NCI-H446 (cell line): ENCODE results near the gene AMPH.

ENCODE experiments used
- DNase-seq, 2 experiments: peaks; one replicate each; lab custom pipeline; 2025; lab: John Stamatoyannopoulos, UW

The AMPH gene

DNA sequence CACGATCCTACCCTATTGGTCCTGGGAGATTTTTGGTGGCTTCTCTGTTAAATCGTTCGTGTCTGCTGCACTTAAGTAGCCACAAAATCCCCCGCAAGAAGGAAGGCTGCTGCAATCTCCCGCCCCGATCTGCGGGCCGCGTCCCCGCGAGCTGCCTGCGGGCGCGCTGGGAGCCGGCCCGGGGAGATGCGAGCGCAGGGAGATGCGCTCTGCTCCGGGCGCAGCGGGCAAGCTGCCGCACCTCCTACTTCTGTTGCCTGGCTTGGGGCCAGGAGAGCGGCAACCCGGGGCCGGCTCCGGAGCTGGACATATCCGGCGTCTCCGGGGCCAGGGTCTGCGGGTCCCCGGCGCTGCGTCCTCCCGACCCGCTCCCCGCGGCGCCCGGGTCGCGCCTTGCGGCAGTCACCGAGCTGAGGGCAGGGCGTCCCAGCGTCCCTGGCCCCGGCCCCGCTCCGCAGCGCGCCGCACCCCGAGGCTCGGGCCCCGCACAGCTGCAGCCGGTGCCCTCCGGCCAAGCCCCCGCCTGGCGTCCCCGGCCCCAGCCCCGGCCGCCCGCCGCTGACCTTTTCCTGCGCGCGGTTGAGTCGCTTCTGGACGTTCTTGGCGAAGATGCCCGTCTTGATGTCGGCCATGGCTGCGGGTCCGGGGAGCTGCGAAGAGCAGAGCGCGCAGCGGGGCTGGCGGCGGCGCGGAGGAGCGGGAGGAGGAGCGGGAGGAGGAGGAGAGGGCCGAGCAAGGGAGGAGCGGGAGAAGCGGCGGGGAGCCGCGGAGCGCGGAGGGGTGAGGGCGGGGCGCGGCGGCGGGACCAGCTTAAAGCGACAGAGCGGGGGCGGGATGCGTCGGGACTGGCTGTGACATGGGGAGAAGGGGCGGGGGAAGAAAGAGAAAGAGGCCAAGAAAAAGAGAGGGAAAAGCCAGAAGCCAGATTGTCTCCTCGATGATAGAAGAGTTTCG lies at the start of gene AMPH:
AMPH (minus strand) TSS at position 654 of the 954 bp plus-strand sequence; CDS start at position 632, 22 bp downstream.
- peak; percentile 77 to 91 for DNase-seq

DNA sequence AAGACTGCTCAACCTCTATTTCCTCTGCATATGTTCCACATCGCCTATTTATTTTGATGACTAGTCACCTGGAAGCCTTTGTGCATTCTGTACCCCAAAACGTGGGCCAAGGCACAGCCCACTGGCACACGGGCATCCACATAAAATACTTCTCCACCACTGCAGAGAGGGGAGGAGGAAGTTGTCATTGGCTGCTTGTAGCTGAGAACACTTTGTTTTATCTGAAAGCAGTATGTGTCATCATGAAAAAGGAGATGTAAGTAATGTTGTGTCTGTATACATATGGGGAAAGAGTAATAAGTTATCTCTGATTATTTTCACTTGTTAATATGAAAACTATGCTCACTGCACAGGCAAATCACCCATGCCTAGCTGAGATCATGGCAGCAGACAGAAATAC lies 48.2 kb upstream of the AMPH start:
- DNase-seq, result no peak

DNA sequence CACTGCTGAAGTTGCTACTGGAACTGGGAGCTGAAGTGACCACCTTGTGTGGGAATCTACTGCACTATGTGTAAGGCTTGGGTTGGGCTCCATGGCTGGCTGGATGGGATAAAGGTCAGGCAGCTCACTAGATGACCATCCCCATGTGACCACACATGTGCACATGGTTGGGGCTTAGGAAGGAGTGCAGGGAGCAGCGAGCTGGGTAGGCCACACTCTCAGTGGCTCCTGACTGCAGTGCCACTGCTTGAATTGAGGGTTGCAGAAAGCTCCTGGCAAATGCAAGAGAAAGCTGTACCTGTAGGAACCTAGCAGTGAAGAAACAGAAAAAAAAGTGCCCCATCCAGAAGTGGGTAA lies 47.5 kb upstream of the AMPH start:
- DNase-seq, result no peak

DNA sequence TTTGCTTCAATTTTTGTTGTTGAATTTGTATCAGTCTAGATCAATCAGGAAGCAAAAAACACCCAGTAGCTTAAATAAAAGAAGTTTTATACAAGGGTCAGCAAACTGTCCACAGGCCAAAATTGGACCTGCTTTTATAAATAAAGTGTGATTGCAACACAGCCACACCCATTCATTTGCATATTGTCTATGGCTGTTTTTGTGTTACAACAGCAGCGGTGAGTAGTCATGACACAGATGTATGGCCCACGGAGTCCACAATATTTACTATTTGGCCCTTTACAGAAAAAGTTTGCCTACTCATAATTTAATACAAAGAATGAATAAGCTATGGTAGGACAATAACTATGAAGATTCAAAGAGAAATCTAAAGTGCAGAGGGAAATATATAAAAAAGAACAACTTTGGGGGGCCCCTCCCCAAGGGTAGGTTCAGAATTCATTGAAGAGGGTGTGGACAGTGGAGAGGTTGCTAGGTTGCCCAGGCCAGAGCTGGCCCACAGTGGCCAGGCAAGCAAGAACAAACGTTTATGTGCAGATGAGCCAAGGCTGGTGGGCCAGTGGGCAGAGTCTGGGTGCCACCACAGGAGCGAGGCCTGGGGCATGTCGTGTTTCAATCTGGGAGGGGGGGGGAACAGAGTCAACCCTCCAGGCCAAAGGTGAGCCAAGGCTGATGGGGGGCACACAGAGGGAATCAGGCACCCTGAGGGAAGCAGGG lies 47.0 kb upstream of the AMPH start:
- no peak for DNase-seq

DNA sequence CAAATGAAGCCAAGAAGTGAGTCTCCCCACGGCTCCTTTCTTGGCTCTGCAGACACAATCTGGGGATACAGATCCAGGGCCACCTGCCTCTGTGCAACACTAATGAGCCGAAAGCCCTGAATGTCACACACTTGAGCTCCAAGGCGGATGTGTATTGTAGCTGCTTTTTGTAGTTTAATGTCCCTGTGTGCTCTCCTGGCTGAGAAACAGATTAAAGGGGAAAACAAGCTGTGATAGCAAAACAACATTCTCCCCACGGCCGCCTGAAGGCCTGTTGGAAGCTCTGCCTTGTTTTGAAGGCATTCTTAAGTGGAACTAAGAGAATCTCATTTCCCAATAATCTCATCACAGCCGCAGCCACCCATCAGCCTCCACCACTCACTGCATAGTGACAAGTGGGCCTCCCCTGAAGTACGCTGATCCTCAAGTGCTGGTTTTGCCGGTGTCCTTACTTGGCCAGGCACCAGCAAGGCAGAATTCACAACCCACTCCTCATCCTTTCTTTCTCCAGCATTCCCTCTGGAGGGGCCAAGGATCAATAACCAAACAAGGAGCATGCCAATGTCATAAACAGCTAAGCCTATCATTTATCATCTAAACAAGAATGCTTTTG lies 44.4 kb upstream of the AMPH start:
- peak; percentile 31 to 78 for DNase-seq

DNA sequence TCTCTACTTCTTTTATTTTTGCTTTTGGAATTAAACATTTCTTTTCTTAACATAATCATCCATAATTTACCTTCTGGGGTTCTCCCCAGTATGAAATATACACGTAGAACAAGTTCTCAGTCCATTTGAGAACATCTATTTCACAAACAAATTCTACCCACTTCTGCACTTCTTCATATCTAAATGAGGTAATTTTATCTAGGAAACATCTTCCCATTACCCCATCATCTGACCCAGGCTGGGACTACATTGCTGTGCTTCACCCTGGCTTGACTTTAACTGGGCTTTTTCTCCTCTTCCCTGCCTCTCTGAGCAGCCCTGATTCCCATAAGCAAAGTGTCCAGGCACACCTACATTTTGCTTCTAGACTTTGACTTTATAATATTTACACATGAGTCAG lies 43.3 kb upstream of the AMPH start:
- no peak for DNase-seq

DNA sequence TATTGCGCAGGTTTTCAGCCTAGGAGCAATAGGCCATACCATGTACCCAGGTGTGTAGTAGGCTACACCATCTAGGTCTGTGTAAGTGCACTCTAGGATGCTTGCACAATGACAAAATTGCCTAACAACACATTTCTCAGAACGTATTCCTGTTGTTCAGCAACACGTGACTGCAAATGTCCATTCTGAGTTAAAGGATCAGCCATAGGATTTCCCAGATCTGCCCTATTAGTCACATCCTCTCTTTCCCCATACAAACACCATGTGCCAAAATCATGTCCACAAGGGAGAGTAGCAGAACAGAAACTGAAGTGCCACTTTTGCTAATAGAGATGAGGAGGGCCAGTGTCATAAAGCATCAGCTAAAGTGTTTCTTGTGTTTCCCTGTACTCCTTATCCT lies 42.6 kb upstream of the AMPH start:
- DNase-seq, result no peak

DNA sequence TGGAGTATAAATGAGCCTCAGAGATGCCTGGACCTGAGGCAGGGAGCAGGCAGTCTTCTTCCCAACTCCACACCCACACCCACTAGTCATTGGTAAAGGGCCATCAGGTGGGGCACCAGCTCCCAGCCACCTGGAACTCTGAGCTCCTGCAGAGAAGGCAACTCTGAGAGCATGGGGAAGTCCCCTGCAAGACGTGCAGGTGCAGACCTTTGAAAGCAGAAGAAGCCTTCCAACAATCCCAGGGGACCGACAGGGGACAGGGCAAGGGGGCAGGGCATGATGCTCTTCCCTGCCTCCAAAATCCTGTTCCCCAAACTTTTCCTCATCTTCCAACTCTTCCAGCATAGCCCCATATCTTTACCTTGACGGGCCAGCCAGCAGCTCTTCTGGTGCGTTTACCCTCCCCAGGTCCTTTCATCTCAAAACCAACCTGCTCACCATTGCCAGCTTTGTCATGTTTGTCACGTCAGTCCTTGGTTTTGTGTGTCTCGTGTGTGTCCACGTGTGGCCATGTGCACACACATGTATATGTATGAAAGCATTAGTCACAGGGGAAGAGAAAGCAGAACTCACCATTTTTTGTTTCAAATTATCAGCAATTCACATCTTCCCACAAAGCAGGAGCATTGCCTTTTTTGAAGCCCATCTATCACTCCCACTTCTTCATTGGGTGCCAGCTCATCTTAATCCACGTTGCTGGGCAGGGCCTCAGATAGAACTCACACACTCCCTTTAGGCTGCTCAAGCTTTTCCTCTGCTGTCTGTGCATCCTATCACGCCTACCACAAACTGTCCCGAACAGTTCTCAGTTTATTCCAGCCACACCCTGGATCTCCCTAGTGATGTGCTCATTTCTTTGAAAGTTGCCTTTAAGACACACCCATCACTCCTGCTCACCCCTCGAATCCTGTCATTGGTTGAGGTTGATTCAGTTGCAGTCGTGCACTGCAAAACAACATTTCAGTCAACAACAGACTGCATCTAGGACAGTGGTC lies 41.0 kb upstream of the AMPH start:
- DNase-seq, result no peak

DNA sequence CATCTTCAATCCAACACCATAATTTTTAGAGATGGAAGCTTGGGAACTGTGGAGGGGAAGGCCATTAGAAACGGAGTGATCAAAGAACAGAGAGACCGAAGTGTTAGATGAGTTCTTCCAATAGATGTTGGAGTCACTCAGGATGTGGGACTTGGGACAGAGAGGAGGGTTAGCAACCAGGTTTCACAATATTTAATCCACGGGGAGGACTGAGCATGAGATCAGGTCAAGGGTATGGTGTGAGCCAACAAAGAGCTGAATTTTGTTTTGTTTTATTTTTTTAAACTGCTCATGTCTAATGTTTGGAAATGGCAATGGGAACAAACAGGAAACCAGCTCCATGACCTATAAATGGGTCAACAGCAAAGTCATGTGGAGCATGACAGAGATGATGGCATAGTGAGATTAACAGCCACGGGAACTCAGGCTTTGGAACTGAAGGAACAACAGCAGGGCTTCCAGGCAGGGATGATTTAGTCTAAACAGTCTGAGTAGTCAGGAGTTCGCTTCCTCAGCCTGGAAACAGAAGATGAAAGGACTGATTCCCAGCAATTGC lies 38.9 kb upstream of the AMPH start:
- DNase-seq, result no peak

DNA sequence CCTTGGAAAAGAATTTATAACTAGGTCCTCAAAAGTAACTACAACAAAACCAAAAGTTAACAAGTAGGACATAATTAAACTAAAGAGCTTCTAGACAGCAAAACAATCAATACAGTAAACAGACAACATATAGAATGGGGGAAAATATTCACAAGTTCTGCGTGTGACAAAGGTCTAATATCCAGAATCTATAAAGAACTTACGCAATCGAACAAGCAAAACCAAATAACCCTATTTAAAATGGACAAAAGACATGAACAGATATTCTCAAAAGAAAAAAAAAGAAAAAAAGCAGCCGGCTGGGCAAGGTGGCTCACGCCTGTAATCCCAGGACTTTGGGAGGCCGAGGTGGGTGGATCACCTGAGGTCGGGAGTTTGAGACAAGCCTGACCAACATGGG lies 33.8 kb upstream of the AMPH start:
- DNase-seq, result no peak

DNA sequence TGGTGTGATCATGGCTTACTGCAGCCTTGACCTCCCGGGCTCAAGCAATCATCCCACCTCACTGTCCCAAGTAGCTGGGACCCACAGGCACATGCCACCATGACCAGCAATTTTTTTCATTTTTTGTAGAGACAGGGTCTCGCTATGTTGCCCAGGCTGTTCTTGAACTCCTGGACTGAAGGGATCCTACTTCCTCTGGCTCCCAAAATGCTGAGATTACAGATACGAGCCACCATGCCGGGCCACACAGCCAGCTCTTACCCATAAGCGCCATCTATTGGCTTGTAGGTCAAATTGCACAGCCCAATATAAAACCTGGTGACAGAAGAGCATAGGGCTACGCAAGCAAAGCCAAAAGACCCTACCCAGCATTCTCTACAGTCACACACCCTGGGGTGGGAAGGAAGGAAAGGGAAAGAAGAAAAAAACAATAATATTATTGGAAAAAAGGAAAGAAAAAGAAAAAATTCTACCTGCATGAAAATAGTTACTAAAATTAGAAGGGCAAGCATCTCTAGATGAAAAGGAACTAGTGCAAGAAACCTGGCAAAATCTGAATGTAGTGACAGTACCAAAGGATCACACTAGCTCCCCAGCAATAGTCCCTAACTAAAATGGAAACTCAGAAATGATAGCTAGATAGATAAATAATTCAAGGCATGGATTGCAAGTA lies 29.4 kb upstream of the AMPH start:
- DNase-seq, result peak; percentile 12 to 81

DNA sequence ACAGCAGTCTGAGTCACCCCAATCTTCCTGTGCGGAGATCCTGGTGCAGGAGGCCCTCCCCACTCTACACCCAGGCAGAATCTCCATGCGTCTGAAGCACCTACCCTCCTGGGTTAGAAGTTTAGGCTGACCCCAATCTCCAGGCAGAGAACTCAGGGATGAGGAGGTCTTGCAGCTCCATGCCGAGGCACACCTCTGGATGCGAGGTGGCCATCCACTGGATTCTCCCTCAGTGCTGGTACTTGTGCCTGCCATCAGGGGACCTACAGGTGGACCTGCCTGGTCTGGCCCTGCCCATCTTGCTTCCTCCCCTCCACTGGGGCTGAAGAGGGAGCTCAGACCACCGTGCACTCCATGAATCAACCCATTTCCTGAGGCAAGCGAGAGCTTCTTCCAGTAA lies 28.8 kb upstream of the AMPH start:
- no peak for DNase-seq

DNA sequence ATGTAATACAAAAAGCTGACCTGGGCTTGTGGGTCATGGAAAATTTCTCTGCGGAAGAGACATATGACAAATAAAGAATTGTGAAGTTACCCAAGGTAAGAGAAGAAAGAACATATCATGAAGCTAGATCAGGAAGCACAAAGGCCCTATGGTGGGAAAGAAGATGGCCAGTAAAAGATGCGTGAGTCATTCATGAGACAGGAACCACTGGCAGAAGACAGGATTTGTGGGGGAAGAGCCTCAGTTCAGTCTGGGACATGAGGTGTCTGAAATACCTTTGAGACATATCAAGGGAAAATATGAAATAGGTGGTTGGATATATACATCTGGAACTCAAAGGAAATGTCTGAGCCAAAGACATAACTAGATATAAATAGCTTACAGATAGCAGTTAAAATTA lies 27.7 kb upstream of the AMPH start:
- DNase-seq, result no peak

DNA sequence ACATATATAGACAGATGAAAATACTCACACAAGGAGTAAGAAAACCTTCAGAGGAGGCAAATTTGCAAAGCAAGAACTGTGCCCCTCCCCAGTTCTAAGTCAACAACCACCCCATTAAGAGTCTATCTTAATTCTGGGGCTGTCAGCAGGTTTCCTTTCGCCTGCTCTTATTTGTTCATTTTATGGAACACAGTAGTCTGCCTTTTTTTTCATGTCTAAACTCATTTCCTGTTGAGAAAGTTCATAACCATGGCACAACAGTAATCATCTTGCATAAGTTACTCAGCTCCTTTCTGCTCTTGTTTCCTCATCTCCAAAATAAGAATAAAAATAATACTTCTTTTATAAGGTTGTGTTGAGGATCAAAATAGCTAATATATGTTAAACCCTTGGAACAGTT lies 25.8 kb upstream of the AMPH start:
- no peak for DNase-seq

DNA sequence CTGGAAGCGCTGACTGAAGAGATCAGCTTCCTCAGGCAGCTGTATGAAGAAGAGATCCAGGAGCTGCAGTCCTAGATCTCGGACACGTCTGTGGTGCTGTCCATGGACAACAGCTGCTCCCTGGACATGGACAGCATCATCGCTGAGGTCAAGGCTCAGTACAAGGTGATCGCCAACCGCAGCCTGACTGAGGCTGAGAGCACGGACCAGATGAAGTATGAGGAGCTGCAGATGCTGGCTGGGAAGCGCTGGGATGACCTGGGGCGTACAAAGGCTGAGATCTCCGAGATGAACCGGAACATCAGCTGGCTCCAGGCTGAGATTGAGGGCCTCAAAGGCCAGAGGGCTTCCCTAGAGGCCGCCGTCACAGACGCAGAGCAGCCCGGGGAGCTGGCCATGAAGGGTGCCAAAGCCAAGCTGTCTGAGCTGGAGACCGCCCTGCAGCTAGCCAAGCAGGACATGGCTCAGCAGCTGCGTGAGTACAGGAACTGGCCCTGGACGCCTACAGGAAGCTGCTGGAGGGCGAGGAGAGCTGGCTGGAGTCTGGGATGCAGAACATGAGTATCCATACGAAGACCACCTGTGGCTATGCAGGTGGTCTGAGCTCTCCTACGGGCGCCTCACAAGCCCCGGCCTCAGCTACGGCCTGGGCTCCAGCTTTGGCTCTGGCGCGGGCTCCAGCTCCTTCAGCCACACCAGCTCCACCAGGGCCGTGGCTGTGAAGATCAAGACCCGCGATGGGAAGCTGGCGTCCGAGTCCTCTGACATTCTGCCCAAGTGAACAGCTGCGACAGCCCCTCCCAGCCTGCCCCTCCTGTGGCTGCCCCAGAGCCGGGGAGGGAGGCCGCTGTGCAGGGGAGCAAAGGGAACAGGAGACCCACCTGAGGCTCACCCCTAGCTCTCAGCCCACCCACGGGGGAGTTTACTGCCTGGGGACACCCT lies 24.9 kb upstream of the AMPH start:
- no peak for DNase-seq

DNA sequence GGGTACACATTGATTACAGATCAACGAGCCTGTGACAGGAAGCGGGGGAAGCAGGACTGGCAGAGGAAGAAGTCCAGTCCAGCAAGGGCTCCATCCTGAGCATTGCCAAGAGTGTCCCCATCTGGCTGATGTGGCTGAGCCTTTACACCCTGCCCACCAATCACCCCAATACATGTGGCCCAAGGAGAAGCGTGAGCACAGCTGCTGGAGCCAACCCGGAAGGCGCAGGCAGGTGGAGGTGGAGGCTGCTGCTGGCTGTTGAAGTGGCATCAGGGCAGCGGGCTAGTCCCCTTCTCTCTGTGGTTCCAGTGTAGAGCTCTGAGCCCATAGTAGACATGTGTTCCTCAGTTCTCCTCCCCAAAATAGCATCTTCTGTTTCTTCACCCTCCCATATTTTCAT lies 6.8 kb upstream of the AMPH start:
- no peak for DNase-seq

DNA sequence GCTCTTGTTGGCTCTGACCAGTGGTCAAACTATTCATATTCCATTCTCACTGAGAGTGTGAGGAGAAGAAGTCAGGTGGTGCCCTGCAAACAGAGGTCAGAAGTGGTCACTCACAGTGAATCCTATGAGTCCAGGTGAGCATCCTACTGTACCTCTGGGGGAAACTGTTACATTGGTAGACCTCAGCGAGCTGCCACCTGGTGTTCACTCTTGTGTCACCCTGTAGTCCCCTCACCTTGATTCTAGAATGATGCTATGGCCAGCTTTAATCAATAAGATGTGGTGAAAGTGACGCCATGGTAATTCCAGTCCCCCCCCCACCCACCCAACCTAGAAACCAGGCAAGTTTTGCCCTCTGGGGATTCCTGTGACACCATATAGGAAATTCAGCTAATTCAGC lies 1.2 kb upstream of the AMPH start:
- DNase-seq, result no peak

DNA sequence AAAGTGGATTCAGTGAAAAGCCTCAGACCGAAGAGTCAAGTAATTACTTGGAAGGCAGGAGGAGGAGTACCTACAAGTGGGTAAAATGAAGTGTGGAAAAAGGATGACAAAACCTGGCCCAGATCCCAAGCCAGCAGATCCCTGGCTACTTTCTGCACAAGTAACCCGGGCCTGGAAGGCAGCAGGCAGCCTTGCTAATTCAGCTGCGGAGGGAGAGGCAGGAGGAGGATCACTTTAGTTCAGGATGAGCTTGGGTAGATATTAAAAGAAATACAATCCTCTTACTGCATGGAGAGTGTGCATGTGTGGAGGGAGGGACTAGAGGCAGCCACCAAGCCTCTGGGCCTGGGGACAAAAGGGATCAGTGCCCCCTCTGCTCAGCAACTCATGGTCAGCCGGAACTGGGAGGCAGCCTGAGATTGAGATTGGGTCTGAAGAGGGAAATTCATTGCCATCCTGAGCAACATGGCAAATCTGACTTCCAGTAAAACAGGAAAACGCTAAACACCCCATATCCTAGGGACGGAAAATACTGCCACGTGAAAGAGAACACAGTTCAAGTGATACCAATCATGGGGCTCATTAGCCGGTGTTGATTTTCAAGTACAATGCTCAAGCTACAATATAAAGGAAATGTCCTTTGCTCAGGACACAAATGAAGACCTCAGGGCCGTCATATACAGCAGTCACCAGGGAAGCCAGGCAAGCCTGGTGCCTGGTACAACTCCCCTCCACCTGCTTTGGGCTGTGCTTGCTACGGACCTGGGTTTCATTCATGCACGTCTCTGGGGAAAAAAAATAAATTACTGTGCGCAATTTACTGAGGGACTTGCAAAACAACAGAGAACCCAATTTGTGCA lies 1.3 kb downstream of the AMPH start:
- peak in 1 of 2 experiments; percentile 55 for DNase-seq
